K562 (cell line): ENCODE results near the gene MRTFB.

Experiments used
- ATF1 ChIP-seq, 2 experiments: fragments of 450-650 bp in 1 of 2; IDR thresholded peaks; 2 replicates each; pipeline ENCODE4 v1.6.1; 2016; ENCODE audit warnings: missing compliant biosample characterization in 1 of 2, missing genetic modification characterization in 1 of 2
- FOS ChIP-seq: IDR thresholded peaks from 3 replicates; pipeline ENCODE4 v1.6.1; 2011; ENCODE audit not compliant: insufficient read length; ENCODE audit errors: extremely low read depth
- FOXK2 ChIP-seq, 2 experiments: fragments of 450-650 bp; IDR thresholded peaks in 1 of 2; conservative IDR thresholded peaks in 1 of 2; 2 replicates each; pipeline ENCODE4 v1.6.1; 2016; ENCODE audit warnings: low read depth in 2 of 2, mild to moderate bottlenecking in 1 of 2
- MEF2D ChIP-seq: conservative IDR thresholded peaks from 2 replicates; pipeline ENCODE4 v1.6.1; 2016; ENCODE audit warnings: low read depth, missing genetic modification characterization, missing compliant biosample characterization
- POLR2A ChIP-seq: fragments of 450-650 bp; conservative IDR thresholded peaks from 2 replicates; pipeline ENCODE4 v1.6.1; 2016
- POLR2AphosphoS2 ChIP-seq: IDR thresholded peaks from 2 replicates; pipeline ENCODE4 v1.6.1; 2012; ENCODE audit warnings: low read length, improper control_type of control experiment
- SAP30 ChIP-seq: fragments of 200-600 bp; sonication (generic); IDR thresholded peaks from 2 replicates; pipeline ENCODE4 v1.6.1; 2012; ENCODE audit warnings: borderline replicate concordance, low read depth, mild to moderate bottlenecking, moderate library complexity, low read length, control low read depth, inconsistent platforms; ENCODE audit not compliant: insufficient read depth, poor library complexity, severe bottlenecking
- ZNF57 ChIP-seq: fragments of 450-650 bp; formaldehyde crosslinking; IDR thresholded peaks from 2 replicates; pipeline ENCODE4 v1.4.0; 2020; ENCODE audit warnings: mild to moderate bottlenecking, moderate library complexity
- TF ChIP-seq, protein P1 (sequence below): fragments of 450-650 bp; formaldehyde crosslinking; IDR thresholded peaks from 2 replicates; pipeline ENCODE4 v1.4.0; 2022; ENCODE audit warnings: missing genetic modification characterization
- TF ChIP-seq, protein P2 (sequence below), 3 experiments: IDR thresholded peaks in 2 of 3; conservative IDR thresholded peaks in 1 of 3; 2 replicates each; pipeline ENCODE4 v1.5.1; 2011 to 2012; ENCODE audit warnings: low read length in 3 of 3, mild to moderate bottlenecking in 3 of 3, control low read depth in 2 of 3, improper control_type of control experiment in 1 of 3, inconsistent platforms in 1 of 3, low read depth in 1 of 3, mixed read lengths in 1 of 3, moderate library complexity in 1 of 3; ENCODE audit not compliant: insufficient read depth in 2 of 3

DNA sequence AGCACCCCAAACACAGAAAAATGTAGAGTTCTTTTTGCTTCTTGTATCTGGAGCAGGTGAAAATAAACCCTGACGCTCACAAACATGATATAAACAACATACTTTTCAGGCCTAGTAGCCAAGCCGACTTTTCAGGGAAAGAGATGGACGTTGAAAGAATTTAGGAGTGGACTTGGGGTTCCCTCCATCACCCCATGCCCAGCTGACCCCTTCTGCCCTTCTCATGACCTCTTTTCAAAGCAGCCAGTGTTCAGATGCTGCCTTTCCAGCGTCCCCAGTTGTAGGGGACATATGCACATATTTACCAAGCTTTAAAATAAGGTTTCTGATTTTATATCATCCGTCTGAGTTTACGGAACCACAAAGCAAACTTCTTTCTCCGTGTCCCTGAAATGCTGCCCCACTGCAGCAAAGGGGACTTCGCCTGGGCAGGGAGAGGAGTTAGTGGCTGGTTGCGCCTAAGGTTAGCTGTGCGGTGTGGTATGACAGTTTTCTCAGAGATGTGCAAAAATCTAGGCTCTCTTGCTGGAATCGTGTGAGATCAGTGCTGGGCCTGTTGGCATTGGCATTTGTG is 235.5 kb downstream of the MRTFB start:
- TF ChIP-seq FOXK2 (conservative IDR thresholded peaks at IDR 0.05 in 1 of 2, IDR thresholded peaks at IDR 0.05 in 1 of 2; ENCODE audit: low read depth in 2 of 2): no peak
- TF ChIP-seq, protein P1, sequence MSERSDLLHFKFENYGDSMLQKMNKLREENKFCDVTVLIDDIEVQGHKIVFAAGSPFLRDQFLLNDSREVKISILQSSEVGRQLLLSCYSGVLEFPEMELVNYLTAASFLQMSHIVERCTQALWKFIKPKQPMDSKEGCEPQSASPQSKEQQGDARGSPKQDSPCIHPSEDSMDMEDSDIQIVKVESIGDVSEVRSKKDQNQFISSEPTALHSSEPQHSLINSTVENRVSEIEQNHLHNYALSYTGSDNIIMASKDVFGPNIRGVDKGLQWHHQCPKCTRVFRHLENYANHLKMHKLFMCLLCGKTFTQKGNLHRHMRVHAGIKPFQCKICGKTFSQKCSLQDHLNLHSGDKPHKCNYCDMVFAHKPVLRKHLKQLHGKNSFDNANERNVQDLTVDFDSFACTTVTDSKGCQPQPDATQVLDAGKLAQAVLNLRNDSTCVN (CRISPR knock-in tag): no peak
- TF ChIP-seq POLR2A: no peak
- no peak for TF ChIP-seq ZNF57 (CRISPR knock-in tag)
- TF ChIP-seq ATF1 (CRISPR knock-in tag; IDR thresholded peaks at IDR 0.05): no peak
- no peak for TF ChIP-seq ATF1 (tag; IDR thresholded peaks at IDR 0.05)
- TF ChIP-seq POLR2AphosphoS2: no peak
- TF ChIP-seq MEF2D: no peak
- TF ChIP-seq, protein P2, sequence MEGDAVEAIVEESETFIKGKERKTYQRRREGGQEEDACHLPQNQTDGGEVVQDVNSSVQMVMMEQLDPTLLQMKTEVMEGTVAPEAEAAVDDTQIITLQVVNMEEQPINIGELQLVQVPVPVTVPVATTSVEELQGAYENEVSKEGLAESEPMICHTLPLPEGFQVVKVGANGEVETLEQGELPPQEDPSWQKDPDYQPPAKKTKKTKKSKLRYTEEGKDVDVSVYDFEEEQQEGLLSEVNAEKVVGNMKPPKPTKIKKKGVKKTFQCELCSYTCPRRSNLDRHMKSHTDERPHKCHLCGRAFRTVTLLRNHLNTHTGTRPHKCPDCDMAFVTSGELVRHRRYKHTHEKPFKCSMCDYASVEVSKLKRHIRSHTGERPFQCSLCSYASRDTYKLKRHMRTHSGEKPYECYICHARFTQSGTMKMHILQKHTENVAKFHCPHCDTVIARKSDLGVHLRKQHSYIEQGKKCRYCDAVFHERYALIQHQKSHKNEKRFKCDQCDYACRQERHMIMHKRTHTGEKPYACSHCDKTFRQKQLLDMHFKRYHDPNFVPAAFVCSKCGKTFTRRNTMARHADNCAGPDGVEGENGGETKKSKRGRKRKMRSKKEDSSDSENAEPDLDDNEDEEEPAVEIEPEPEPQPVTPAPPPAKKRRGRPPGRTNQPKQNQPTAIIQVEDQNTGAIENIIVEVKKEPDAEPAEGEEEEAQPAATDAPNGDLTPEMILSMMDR (IDR thresholded peaks at IDR 0.05 in 2 of 3, conservative IDR thresholded peaks at IDR 0.05 in 1 of 3; ENCODE audit: insufficient read depth in 2 of 3, low read depth in 1 of 3, low read length in 3 of 3): no peak
- TF ChIP-seq FOS: no peak
- TF ChIP-seq SAP30: no peak
